GM12892 (cell line): Measurements from ENCODE around the gene MYRFL.

Experiments used
- POLR2A ChIP-seq: IDR thresholded peaks from 2 replicates; pipeline ENCODE4 v1.6.1; 2011; ENCODE audit warnings: low read depth, low read length, control low read depth
- POLR2AphosphoS5 ChIP-seq: IDR thresholded peaks from 2 replicates; pipeline ENCODE4 v1.6.1; 2011; ENCODE audit warnings: low read depth, low read length, control low read depth
- TAF1 ChIP-seq: IDR thresholded peaks from 2 replicates; pipeline ENCODE4 v1.6.1; 2011; ENCODE audit warnings: low read depth, mild to moderate bottlenecking, control low read depth, low read length, borderline replicate concordance

DNA sequence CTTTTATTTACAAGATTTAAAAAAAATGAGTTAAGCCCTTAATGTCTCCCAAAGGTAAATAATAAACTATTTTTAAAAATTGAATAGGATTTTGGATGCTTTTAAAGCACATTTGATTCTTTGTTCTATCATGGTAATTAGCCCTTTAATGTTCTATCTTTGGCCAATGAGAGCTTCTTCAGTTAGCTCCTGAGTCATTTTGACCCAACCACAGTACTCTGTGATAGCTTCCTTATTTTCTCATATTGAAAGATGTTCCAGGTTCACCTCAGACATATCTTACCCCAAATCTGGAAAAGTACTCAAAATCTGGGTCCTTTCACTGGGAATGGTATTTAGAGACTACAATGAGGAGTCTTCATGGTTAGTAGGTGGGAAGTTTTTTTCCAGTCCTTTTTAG is 98.0 kb downstream of the MYRFL start:
- TF ChIP-seq POLR2A (no peak), POLR2AphosphoS5 (no peak), TAF1 (no peak)
